Gastroesophageal sphincter (tissue), 4 donors: ENCODE results near the gene PCGF1. TPM values are rescaled to one million over a fixed set of nuclear protein-coding genes. Genes with fewer than 3 reads are reported as not detected.
A peak's percentile ranks its signal among the peaks of the same experiment; 100 is the strongest.

Source experiments
- ATAC-seq: fragments of 150-250 bp; one replicate; pipeline ENCODE4 v1.9.1; 2016; ENCODE audit warnings: mild to moderate bottlenecking, moderate library complexity
- H3K27ac ChIP-seq, 4 donors: fragments of 200-600 bp; sonication (generic) in 3 of 4; 1 replicate in 3 of 4; 2 replicates in 1 of 4; pipeline ENCODE4 v1.5.1; 2016 to 2019
- H3K27me3 ChIP-seq: fragments of 200-600 bp; sonication (generic); one replicate; pipeline ENCODE4 v1.5.1; 2019
- H3K36me3 ChIP-seq, 2 donors: fragments of 200-600 bp; sonication (generic); one replicate each; pipeline ENCODE4 v1.5.1; 2019; ENCODE audit warnings: control low read depth in 1 of 2
- H3K4me1 ChIP-seq, 3 donors: fragments of 200-600 bp; sonication (generic); 1 replicate in 2 of 3; 2 replicates in 1 of 3; pipeline ENCODE4 v1.5.1; 2016 to 2019; ENCODE audit warnings: control low read depth in 2 of 3
- H3K4me3 ChIP-seq, 2 donors: fragments of 200-600 bp; sonication (generic); one replicate each; pipeline ENCODE4 v1.5.1; 2019; ENCODE audit warnings: mild to moderate bottlenecking in 1 of 2, moderate library complexity in 1 of 2
- H3K9me3 ChIP-seq, 3 donors: fragments of 200-600 bp; sonication (generic); one replicate each; pipeline ENCODE4 v1.5.1; 2017 to 2019; ENCODE audit warnings: control low read depth in 2 of 3
- CTCF ChIP-seq, 4 experiments: fragments of 200-600 bp in 2 of 4; fragments of 450-650 bp in 2 of 4; sonication (generic) in 1 of 4; IDR thresholded peaks; one replicate each; pipeline ENCODE4 v1.5.1; 2017 to 2019; ENCODE audit warnings: antibody characterized with exemption in 4 of 4, mild to moderate bottlenecking in 2 of 4, moderate library complexity in 2 of 4
- EP300 ChIP-seq: sonication (generic); formaldehyde crosslinking; IDR thresholded peaks from one replicate; pipeline ENCODE4 v1.6.1; 2017; ENCODE audit warnings: antibody characterized with exemption, mild to moderate bottlenecking
- POLR2A ChIP-seq, 2 donors: fragments of 450-650 bp; IDR thresholded peaks; one replicate each; pipeline ENCODE4 v1.6.1; 2017; ENCODE audit warnings: antibody characterized with exemption in 2 of 2, mild to moderate bottlenecking in 2 of 2, moderate library complexity in 1 of 2
- POLR2AphosphoS5 ChIP-seq: sonication (generic); formaldehyde crosslinking; IDR thresholded peaks from one replicate; pipeline ENCODE4 v1.6.1; 2017; ENCODE audit warnings: antibody characterized with exemption
- WGBS, 2 donors: methylation state at CpG; one replicate each; pipeline ENCODE4 v1.1.5; 2018; ENCODE audit warnings: low coverage in 1 of 2; 5-methylcytosine and 5-hydroxymethylcytosine counted together
- total RNA-seq, 4 donors: library from RNA; depleted of rRNA; stranded (reverse); fragments of >200 nt; gene quantifications; one replicate each; pipeline ENCODE4 v1.1.0, GENCODE V29; 2016

Gene PCGF1
- total RNA-seq, 4 donors from 2014 or later: 9.6 to 24.0 (median 18.2) TPM

GRCh38 chr2:74499267-74499939 is 8.1 kb downstream of the PCGF1 start, which contains the start of gene LBX2:
LBX2 (minus strand) TSS chr2:74499603; CDS start chr2:74499537, 66 bp downstream.
- TF ChIP-seq CTCF (IDR thresholded peaks at IDR 0.05): no peak
- no peak for TF ChIP-seq POLR2AphosphoS5
- no peak for TF ChIP-seq POLR2A (IDR thresholded peaks at IDR 0.05)
- no peak for TF ChIP-seq EP300
- Histone ChIP-seq H3K9me3 (no peaks in the 10 kb centered on the region), H3K27ac (no peak within 1 kb of the TSS), H3K4me3 (peak within 1 kb of the TSS in 1 of 2 donors; percentile 40), H3K4me1 (peaks cover 0 to 54% (median 24%) of the 10 kb centered on the region in 3 donors), H3K36me3 (peaks cover 0 to 8% of the 10 kb centered on the region in 2 donors), H3K27me3 (peaks cover 79% of the 10 kb centered on the region)
- ATAC-seq: no peak
- whole genome bisulfite sequencing, 2 donors: 0% methylated on average over 1 of the region's 65 CpGs; no CpG with 5 or more reads in 1 of the 2 donors

- H3K27me3 ChIP-seq: peaks cover 72% of the 10 kb centered on the region
- H3K4me1 ChIP-seq: peaks cover 0 to 47% (median 24%) of the 10 kb centered on the region in 3 donors
- peaks cover 0 to 13% of the 10 kb centered on the region in 2 donors for H3K36me3 ChIP-seq
These were observed 8.8 kb downstream of the PCGF1 start for GRCh38 chr2:74498500-74499266.

GRCh38 chr2:74497777-74498499 is 9.6 kb downstream of the PCGF1 start:
- Histone ChIP-seq H3K27ac (peak overlapping the region in 1 of 4 donors; percentile 3), H3K9me3 (no peaks in the 10 kb centered on the region), H3K4me3 (peak overlapping the region in 1 of 2 donors; percentile 40), H3K27me3 (peaks cover 65% of the 10 kb centered on the region), H3K4me1 (peaks cover 0 to 40% (median 24%) of the 10 kb centered on the region in 3 donors), H3K36me3 (peaks cover 0 to 21% of the 10 kb centered on the region in 2 donors)
- ATAC-seq: peak; percentile 16
- WGBS, 2 donors: 5 to 14% methylated on average over 7 to 11 of the region's 61 CpGs
- TF ChIP-seq POLR2AphosphoS5 (no peak), CTCF (IDR thresholded peaks at IDR 0.05) (no peak), EP300 (no peak), POLR2A (IDR thresholded peaks at IDR 0.05) (no peak)

More at GRCh38 chr2:74498500-74499266, 8.8 kb downstream of the PCGF1 start:
- TF ChIP-seq EP300 (no peak), CTCF (IDR thresholded peaks at IDR 0.05) (no peak), POLR2A (IDR thresholded peaks at IDR 0.05) (no peak), POLR2AphosphoS5 (no peak)
- no peak for ATAC-seq
- H3K9me3 ChIP-seq: no peaks in the 10 kb centered on the region
- H3K4me3 ChIP-seq: peak overlapping the region in 1 of 2 donors; percentile 40
- H3K27ac ChIP-seq: no peak overlapping the region
- 4 to 7% methylated on average over 4 to 8 of the region's 41 CpGs for WGBS, 2 donors

- Histone ChIP-seq H3K27me3 (peaks cover 57% of the 10 kb centered on the region), H3K9me3 (no peaks in the 10 kb centered on the region), H3K27ac (no peak overlapping the region), H3K4me3 (peak overlapping the region in 1 of 2 donors; percentile 40), H3K36me3 (peaks cover 0 to 28% of the 10 kb centered on the region in 2 donors), H3K4me1 (peaks cover 0 to 32% (median 24%) of the 10 kb centered on the region in 3 donors)
- 42% methylated on average over 15 of the region's 19 CpGs; no CpG with 5 or more reads in 1 of the 2 donors for WGBS, 2 donors
- TF ChIP-seq POLR2AphosphoS5 (no peak), CTCF (IDR thresholded peaks at IDR 0.05) (no peak), POLR2A (IDR thresholded peaks at IDR 0.05) (no peak), EP300 (no peak)
- ATAC-seq: no peak
These were observed 10.3 kb downstream of the PCGF1 start for GRCh38 chr2:74496997-74497776.
